ENCODE data around the gene DNAJA2.

- TF ChIP-seq POLR2A (IDR thresholded peaks at IDR 0.05), result no peak
- TF ChIP-seq, protein P1, sequence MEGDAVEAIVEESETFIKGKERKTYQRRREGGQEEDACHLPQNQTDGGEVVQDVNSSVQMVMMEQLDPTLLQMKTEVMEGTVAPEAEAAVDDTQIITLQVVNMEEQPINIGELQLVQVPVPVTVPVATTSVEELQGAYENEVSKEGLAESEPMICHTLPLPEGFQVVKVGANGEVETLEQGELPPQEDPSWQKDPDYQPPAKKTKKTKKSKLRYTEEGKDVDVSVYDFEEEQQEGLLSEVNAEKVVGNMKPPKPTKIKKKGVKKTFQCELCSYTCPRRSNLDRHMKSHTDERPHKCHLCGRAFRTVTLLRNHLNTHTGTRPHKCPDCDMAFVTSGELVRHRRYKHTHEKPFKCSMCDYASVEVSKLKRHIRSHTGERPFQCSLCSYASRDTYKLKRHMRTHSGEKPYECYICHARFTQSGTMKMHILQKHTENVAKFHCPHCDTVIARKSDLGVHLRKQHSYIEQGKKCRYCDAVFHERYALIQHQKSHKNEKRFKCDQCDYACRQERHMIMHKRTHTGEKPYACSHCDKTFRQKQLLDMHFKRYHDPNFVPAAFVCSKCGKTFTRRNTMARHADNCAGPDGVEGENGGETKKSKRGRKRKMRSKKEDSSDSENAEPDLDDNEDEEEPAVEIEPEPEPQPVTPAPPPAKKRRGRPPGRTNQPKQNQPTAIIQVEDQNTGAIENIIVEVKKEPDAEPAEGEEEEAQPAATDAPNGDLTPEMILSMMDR (IDR thresholded peaks at IDR 0.05), result no peak
Measured at GRCh38 chr16:47004652-47005051, 31.2 kb upstream of the DNAJA2 start.

All from thyroid gland (tissue), 4 donors.